IMR-90 (cell line): ENCODE measurements around the gene SRP54. TPM values are rescaled to one million over a fixed set of nuclear protein-coding genes. Genes with fewer than 3 reads are reported as not detected.

Experiments
- ATAC-seq: fragments of 200-7000 bp; cut with Tn5 transposase; 2 replicates; pipeline ENCODE4 v1.9.1; 2020; ENCODE audit warnings: low read depth, mild to moderate bottlenecking, moderate library complexity
- BruUV-seq: library from RNA; stranded (reverse); fragments of 400-500 nt; replicated peaks from 2 replicates; lab custom pipeline; 2021; lab: Mats Ljungman, UMichigan
- CTCF ChIA-PET: fragments of 300-600 bp; formaldehyde crosslinking; extraction: SDS; loops from one replicate; lab custom pipeline; 2021; ENCODE audit warnings: antibody characterized with exemption; lab: Yijun Ruan, JAX
- POLR2A ChIA-PET: fragments of 300-600 bp; sonication (Branson Sonifier 250); formaldehyde crosslinking; loops from one replicate; lab custom pipeline; 2022; ENCODE audit warnings: antibody characterized with exemption; ENCODE audit not compliant: unreplicated experiment; lab: Charles Lee
- DNase-seq: peaks from one replicate; pipeline ENCODE4 v3.0.0; 2013
- H2AFZ ChIP-seq: replicated peaks from 2 replicates; pipeline ENCODE3; 2013; ENCODE audit warnings: low read length, mild to moderate bottlenecking; ENCODE audit not compliant: poor library complexity
- H2AK5ac ChIP-seq: 2 replicates; pipeline ENCODE4 v1.6.1; 2013; ENCODE audit warnings: low read depth, low read length, inconsistent platforms
- H2AK9ac ChIP-seq: replicated peaks from 2 replicates; pipeline ENCODE3; 2013; ENCODE audit warnings: mild to moderate bottlenecking, low read depth, low read length, moderate library complexity; ENCODE audit not compliant: poor library complexity
- H2BK120ac ChIP-seq: 2 replicates; pipeline ENCODE4 v1.6.1; 2013; ENCODE audit warnings: low read depth, low read length, inconsistent platforms
- H2BK15ac ChIP-seq: 3 replicates; pipeline ENCODE4 v1.6.1; 2013; ENCODE audit warnings: low read depth, low read length, inconsistent platforms
- H2BK20ac ChIP-seq: 2 replicates; pipeline ENCODE4 v1.6.1; 2013; ENCODE audit warnings: low read depth, mild to moderate bottlenecking, inconsistent platforms, low read length, moderate library complexity
- H2BK5ac ChIP-seq: 2 replicates; pipeline ENCODE4 v1.6.1; 2013; ENCODE audit warnings: mild to moderate bottlenecking, low read depth, low read length, inconsistent platforms; ENCODE audit not compliant: poor library complexity, severe bottlenecking
- H3K14ac ChIP-seq: replicated peaks from 2 replicates; pipeline ENCODE4 v1.6.1; 2013; ENCODE audit warnings: low read depth, low read length, inconsistent platforms
- H3K18ac ChIP-seq: 2 replicates; pipeline ENCODE4 v1.6.1; 2013; ENCODE audit warnings: low read depth, low read length, control low read depth
- H3K23ac ChIP-seq: 2 replicates; pipeline ENCODE4 v1.6.1; 2013; ENCODE audit warnings: low read depth, low read length, inconsistent platforms
- H3K27ac ChIP-seq: 2 replicates; pipeline ENCODE4 v1.5.1; 2013; ENCODE audit warnings: mild to moderate bottlenecking, control low read depth, low read length; ENCODE audit not compliant: insufficient read depth
- H3K27me3 ChIP-seq: 2 replicates; pipeline ENCODE4 v1.6.1; 2013; ENCODE audit warnings: low read length; ENCODE audit not compliant: control insufficient read depth, insufficient read depth
- H3K36me3 ChIP-seq: 2 replicates; pipeline ENCODE4 v1.6.1; 2013; ENCODE audit warnings: low read length, mixed read lengths; ENCODE audit not compliant: control insufficient read depth, insufficient read depth
- H3K4ac ChIP-seq: 2 replicates; pipeline ENCODE4 v1.6.1; 2013; ENCODE audit warnings: low read depth, low read length, inconsistent platforms
- H3K4me1 ChIP-seq: 2 replicates; pipeline ENCODE4 v1.6.1; 2013; ENCODE audit warnings: low read length, mixed read lengths; ENCODE audit not compliant: control insufficient read depth, insufficient read depth
- H3K4me2 ChIP-seq: 2 replicates; pipeline ENCODE4 v1.6.1; 2013; ENCODE audit warnings: low read depth, mild to moderate bottlenecking, control low read depth, low read length, moderate library complexity
- H3K4me3 ChIP-seq: 2 replicates; pipeline ENCODE4 v1.5.1; 2013; ENCODE audit warnings: low read depth, mild to moderate bottlenecking, control low read depth, low read length, moderate library complexity; ENCODE audit not compliant: insufficient read depth
- H3K56ac ChIP-seq: 2 replicates; pipeline ENCODE4 v1.6.1; 2013; ENCODE audit warnings: low read length, inconsistent platforms; ENCODE audit not compliant: insufficient read depth; ENCODE audit errors: extremely low read depth
- H3K79me1 ChIP-seq, 2 experiments: 2 replicates each; pipeline ENCODE4 v1.6.1; 2013; ENCODE audit warnings: low read length in 2 of 2, inconsistent platforms in 1 of 2, low read depth in 1 of 2
- H3K9ac ChIP-seq: 2 replicates; pipeline ENCODE4 v1.6.1; 2013; ENCODE audit warnings: low read depth, low read length, control low read depth
- H3K9me1 ChIP-seq: 2 replicates; pipeline ENCODE4 v1.6.1; 2013; ENCODE audit warnings: low read length, inconsistent platforms; ENCODE audit not compliant: insufficient read depth
- H3K9me3 ChIP-seq: 2 replicates; pipeline ENCODE4 v1.6.1; 2013; ENCODE audit warnings: low read length; ENCODE audit not compliant: control insufficient read depth, insufficient read depth
- H4K20me1 ChIP-seq: 2 replicates; pipeline ENCODE4 v1.6.1; 2013; ENCODE audit warnings: low read length, inconsistent platforms; ENCODE audit not compliant: insufficient read depth
- H4K5ac ChIP-seq: 2 replicates; pipeline ENCODE4 v1.6.1; 2013; ENCODE audit warnings: mild to moderate bottlenecking, low read depth, low read length, control low read depth
- H4K8ac ChIP-seq, 2 experiments: 2 replicates each; pipeline ENCODE4 v1.6.1; 2013; ENCODE audit warnings: low read depth in 2 of 2, low read length in 2 of 2, control low read depth in 1 of 2, inconsistent platforms in 1 of 2
- H4K91ac ChIP-seq: 2 replicates; pipeline ENCODE4 v1.6.1; 2013; ENCODE audit warnings: low read depth, low read length, inconsistent platforms; ENCODE audit not compliant: insufficient read depth
- BHLHE40 ChIP-seq: fragments of 150-350 bp; IDR thresholded peaks from 2 replicates; pipeline ENCODE4 v1.6.1; 2016; ENCODE audit warnings: mild to moderate bottlenecking, low read depth, low read length
- CHD1 ChIP-seq: IDR thresholded peaks from 2 replicates; pipeline ENCODE4 v1.6.1; 2012; ENCODE audit warnings: low read depth, low read length, improper control_type of control experiment
- NFE2L2 ChIP-seq: fragments of 150-350 bp; IDR thresholded peaks from 2 replicates; pipeline ENCODE4 v1.6.1; 2016; ENCODE audit warnings: low read depth, mild to moderate bottlenecking, low read length
- RCOR1 ChIP-seq: IDR thresholded peaks from 2 replicates; pipeline ENCODE4 v1.6.1; 2012; ENCODE audit warnings: mild to moderate bottlenecking, low read length, improper control_type of control experiment; ENCODE audit not compliant: insufficient replicate concordance
- WGBS, 2 experiments: methylation state at CpG; one replicate each; pipeline versions ENCODE4 v1.1.5 to v1.1.7; 2013; ENCODE audit warnings: missing lambda C conversion rate in 2 of 2; ENCODE audit not compliant: insufficient read length in 1 of 2; ENCODE audit errors: extremely low coverage in 2 of 2; 5-methylcytosine and 5-hydroxymethylcytosine counted together
- dilution Hi-C: fragments of 300-500 bp; cut with HindIII; formaldehyde crosslinking; loops from one replicate; pipeline ENCODE4 v1.14.3; 2018; ENCODE audit warnings: low sequenced_read_pairs; ENCODE audit not compliant: unreplicated experiment
- in situ Hi-C: fragments of 300-500 bp; cut with MboI; formaldehyde crosslinking; loops from 3 replicates; pipeline ENCODE4 v1.14.3; 2019; ENCODE audit warnings: low sequenced_read_pairs, inconsistent platforms, mixed read lengths
- intact Hi-C: fragments of 100-400 bp; cut with micrococcal nuclease; formaldehyde crosslinking; loops from 2 replicates; pipeline ENCODE4 v1.10.0; 2022
- polyA plus RNA-seq, 3 experiments: library from polyadenylated mRNA; depleted of rRNA; stranded (reverse); fragments of >200 nt; gene quantifications; 2 replicates each; pipeline ENCODE4 v1.2.3, GENCODE V29; 2012; ENCODE audit warnings: low replicate concordance in 1 of 3
- total RNA-seq: library from RNA; depleted of rRNA; stranded (reverse); fragments of >200 nt; gene quantifications from 2 replicates; pipeline ENCODE4 v1.2.3, GENCODE V29; 2012; rRNA removed
- TF ChIP-seq, protein P1 (sequence below): conservative IDR thresholded peaks from 2 replicates; pipeline ENCODE4 v1.5.1; 2012; ENCODE audit warnings: mild to moderate bottlenecking, low read depth, low read length, improper control_type of control experiment

SRP54 gene
- total and polyA plus RNA-seq, 2 of the 4 experiments (the other 2 are of a cell fraction) = 56.2 to 63.3 TPM

DNA sequence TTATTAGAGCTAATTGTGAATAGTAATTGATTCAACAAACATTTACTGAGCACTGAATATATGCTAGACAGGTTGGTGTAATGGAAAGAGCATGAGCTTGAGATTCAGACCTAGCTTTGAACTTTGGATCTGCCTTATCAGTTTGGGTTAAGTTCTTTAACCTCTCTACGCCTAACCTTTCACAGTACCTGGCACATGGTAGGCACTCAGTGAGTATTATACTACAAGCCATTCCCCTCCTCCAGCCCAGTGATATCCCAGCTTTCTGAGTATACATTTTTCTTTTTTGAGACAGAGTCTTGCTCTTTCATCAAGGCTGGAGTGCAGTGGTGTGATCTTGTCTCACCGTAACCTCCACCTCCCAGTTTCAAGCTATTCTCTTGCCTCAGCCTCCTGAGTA is 95.3 kb downstream of the SRP54 start:
- Histone ChIP-seq H3K14ac (no peak overlapping the region), H3K79me1 (peaks cover 6 to 8% of the 10 kb centered on the region in 2 experiments; a peak in 3 of 4 replicates), H2BK120ac (no peak overlapping the region), H3K4ac (no peak overlapping the region), H3K56ac (no peak overlapping the region), H3K27ac (no peak overlapping the region), H4K8ac (no peak overlapping the region), H2BK5ac (no peak overlapping the region), H3K4me3 (no peak overlapping the region), H3K36me3 (peaks cover 12% of the 10 kb centered on the region), H3K27me3 (no peaks in the 10 kb centered on the region), H4K91ac (no peak overlapping the region), H3K9me1 (no peaks in the 10 kb centered on the region), H2BK20ac (no peak overlapping the region), H2BK15ac (no peak overlapping the region), H2AK5ac (no peak overlapping the region), H4K20me1 (no peaks in the 10 kb centered on the region), H3K23ac (no peak overlapping the region), H2AK9ac (no peak overlapping the region), H3K18ac (no peak overlapping the region), H2AFZ (no peak overlapping the region), H3K9me3 (no peaks in the 10 kb centered on the region), H3K4me2 (no peak overlapping the region), H4K5ac (no peak overlapping the region), H3K4me1 (no peaks in the 10 kb centered on the region), H3K9ac (no peak overlapping the region)
- dilution Hi-C loops = no loop called here
- DNase-seq (no peak), ATAC-seq (no peak)
- in situ Hi-C loops = no loop called here
- BruUV-seq = no TSS peak
- POLR2A ChIA-PET = no interaction called here
- WGBS, 2 experiments = no CpG with 5 or more reads among the region's 2 CpGs
- intact Hi-C loops = no loop called here
- CTCF ChIA-PET = no interaction called here
- TF ChIP-seq, protein P1, sequence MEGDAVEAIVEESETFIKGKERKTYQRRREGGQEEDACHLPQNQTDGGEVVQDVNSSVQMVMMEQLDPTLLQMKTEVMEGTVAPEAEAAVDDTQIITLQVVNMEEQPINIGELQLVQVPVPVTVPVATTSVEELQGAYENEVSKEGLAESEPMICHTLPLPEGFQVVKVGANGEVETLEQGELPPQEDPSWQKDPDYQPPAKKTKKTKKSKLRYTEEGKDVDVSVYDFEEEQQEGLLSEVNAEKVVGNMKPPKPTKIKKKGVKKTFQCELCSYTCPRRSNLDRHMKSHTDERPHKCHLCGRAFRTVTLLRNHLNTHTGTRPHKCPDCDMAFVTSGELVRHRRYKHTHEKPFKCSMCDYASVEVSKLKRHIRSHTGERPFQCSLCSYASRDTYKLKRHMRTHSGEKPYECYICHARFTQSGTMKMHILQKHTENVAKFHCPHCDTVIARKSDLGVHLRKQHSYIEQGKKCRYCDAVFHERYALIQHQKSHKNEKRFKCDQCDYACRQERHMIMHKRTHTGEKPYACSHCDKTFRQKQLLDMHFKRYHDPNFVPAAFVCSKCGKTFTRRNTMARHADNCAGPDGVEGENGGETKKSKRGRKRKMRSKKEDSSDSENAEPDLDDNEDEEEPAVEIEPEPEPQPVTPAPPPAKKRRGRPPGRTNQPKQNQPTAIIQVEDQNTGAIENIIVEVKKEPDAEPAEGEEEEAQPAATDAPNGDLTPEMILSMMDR = no peak
- TF ChIP-seq RCOR1 (no peak), CHD1 (no peak), BHLHE40 (no peak), NFE2L2 (no peak)

Other genes with a start within 250 kb of the SRP54 start
- gene BAZ1A, start 107.6 kb upstream of the SRP54 start, total RNA-seq = 23.8 and 43.6 TPM in 2 replicates
- gene BAZ1A, start 107.6 kb upstream of the SRP54 start, polyA plus RNA-seq (2012; rRNA removed) = 15.3 and 17.1 TPM in 2 replicates
- 18.5 and 35.8 TPM in 2 replicates for gene FAM177A1, start 63.3 kb downstream of the SRP54 start, total RNA-seq
- gene FAM177A1, start 63.3 kb downstream of the SRP54 start, polyA plus RNA-seq (2012; rRNA removed) = 29.4 and 33.4 TPM in 2 replicates
- gene PPP2R3C, start 139.0 kb downstream of the SRP54 start, total RNA-seq = 17.0 and 31.1 TPM in 2 replicates
- gene PPP2R3C, start 139.0 kb downstream of the SRP54 start, polyA plus RNA-seq (2012; rRNA removed) = 13.0 and 15.9 TPM in 2 replicates
- 41.1 and 50.5 TPM in 2 replicates for gene PRORP, start 139.6 kb downstream of the SRP54 start, total RNA-seq
- gene PRORP, start 139.6 kb downstream of the SRP54 start, polyA plus RNA-seq (2012; rRNA removed) = 18.0 and 19.2 TPM in 2 replicates